ENCODE data around the gene C9orf152. TPM values are rescaled to one million over a fixed set of nuclear protein-coding genes. Genes with fewer than 3 reads are reported as not detected.
"Not testable (repeated sequence)": the region's sequence is repeated elsewhere in the genome, so short reads cannot be mapped to it uniquely, and the experiment has no call there.

The C9orf152 gene
- polyA plus RNA-seq, 4 donors: 6.5 to 25.7 (median 10.9) TPM

GRCh38 chr9:110196084-110196499, 11.9 kb downstream of the C9orf152 start:
- H3K27ac ChIP-seq (ENCODE audit: low read depth in 1 of 3, low read length in 2 of 3); H3K27me3 ChIP-seq (ENCODE audit: control insufficient read depth in 3 of 3, insufficient read depth in 3 of 3, low read length in 3 of 3); H3K9me3 ChIP-seq (ENCODE audit: control insufficient read depth in 2 of 2, insufficient read depth in 1 of 2, low read depth in 1 of 2, low read length in 1 of 2); H3K4me3 ChIP-seq (ENCODE audit: low read depth in 1 of 3, low read length in 3 of 3); H3K36me3 ChIP-seq (ENCODE audit: control insufficient read depth in 3 of 3, insufficient read depth in 2 of 3, low read depth in 1 of 3, low read length in 3 of 3); DNase-seq; FAIRE-seq: not testable (repeated sequence)
- H3K4me1 ChIP-seq (ENCODE audit: control insufficient read depth in 3 of 3, insufficient read depth in 2 of 3, low read depth in 1 of 3, low read length in 2 of 3): peaks cover 3 to 30% (median 18%) of the 10 kb centered on the region in 3 donors
- 78 to 82% (median 78%) methylated on average over 16 of the region's 16 CpGs for WGBS, 3 donors

GRCh38 chr9:110192531-110193261, 15.3 kb downstream of the C9orf152 start:
- FAIRE-seq: no peak
- WGBS, 3 donors: 42 to 48% (median 43%) methylated on average over 5 of the region's 5 CpGs
- peak in 1 of 2 donors; percentile 41 for DNase-seq
- Histone ChIP-seq H3K4me3 (ENCODE audit: low read depth in 1 of 3, low read length in 3 of 3) (no peak overlapping the region), H3K36me3 (ENCODE audit: control insufficient read depth in 3 of 3, insufficient read depth in 2 of 3, low read depth in 1 of 3, low read length in 3 of 3) (no peaks in the 10 kb centered on the region), H3K27ac (ENCODE audit: low read depth in 1 of 3, low read length in 2 of 3) (peak overlapping the region; percentile 3 to 69 (median 54)), H3K27me3 (ENCODE audit: control insufficient read depth in 3 of 3, insufficient read depth in 3 of 3, low read length in 3 of 3) (no peaks in the 10 kb centered on the region), H3K9me3 (ENCODE audit: control insufficient read depth in 2 of 2, insufficient read depth in 1 of 2, low read depth in 1 of 2, low read length in 1 of 2) (peaks cover 0 to 3% of the 10 kb centered on the region in 2 donors), H3K4me1 (ENCODE audit: control insufficient read depth in 3 of 3, insufficient read depth in 2 of 3, low read depth in 1 of 3, low read length in 2 of 3) (peaks cover 0 to 16% (median 9%) of the 10 kb centered on the region in 3 donors)

GRCh38 chr9:110191615-110192014, 16.3 kb downstream of the C9orf152 start:
- H3K9me3 ChIP-seq (ENCODE audit: control insufficient read depth in 2 of 2, insufficient read depth in 1 of 2, low read depth in 1 of 2, low read length in 1 of 2): peaks cover 0 to 3% of the 10 kb centered on the region in 2 donors
- no peaks in the 10 kb centered on the region for H3K36me3 ChIP-seq (ENCODE audit: control insufficient read depth in 3 of 3, insufficient read depth in 2 of 3, low read depth in 1 of 3, low read length in 3 of 3)
- WGBS, 3 donors: 66 to 73% (median 69%) methylated on average over 2 of the region's 2 CpGs
- peaks cover 0 to 16% (median 9%) of the 10 kb centered on the region in 3 donors for H3K4me1 ChIP-seq (ENCODE audit: control insufficient read depth in 3 of 3, insufficient read depth in 2 of 3, low read depth in 1 of 3, low read length in 2 of 3)
- H3K4me3 ChIP-seq (ENCODE audit: low read depth in 1 of 3, low read length in 3 of 3): no peak overlapping the region
- FAIRE-seq: no peak
- H3K27ac ChIP-seq (ENCODE audit: low read depth in 1 of 3, low read length in 2 of 3): no peak overlapping the region
- DNase-seq: no peak
- no peaks in the 10 kb centered on the region for H3K27me3 ChIP-seq (ENCODE audit: control insufficient read depth in 3 of 3, insufficient read depth in 3 of 3, low read length in 3 of 3)

- H3K4me1 ChIP-seq (ENCODE audit: control insufficient read depth in 3 of 3, insufficient read depth in 2 of 3, low read depth in 1 of 3, low read length in 2 of 3): peaks cover 0 to 16% (median 5%) of the 10 kb centered on the region in 3 donors
- no peak for FAIRE-seq
These were observed 18.2 kb downstream of the C9orf152 start for GRCh38 chr9:110189559-110190320.

GRCh38 chr9:110188991-110189390, 19.0 kb downstream of the C9orf152 start:
- WGBS, 3 donors: 10 to 20% (median 15%) methylated on average over 4 of the region's 4 CpGs
- DNase-seq: peak; percentile 51 to 79
- Histone ChIP-seq H3K9me3 (ENCODE audit: control insufficient read depth in 2 of 2, insufficient read depth in 1 of 2, low read depth in 1 of 2, low read length in 1 of 2) (no peaks in the 10 kb centered on the region), H3K27ac (ENCODE audit: low read depth in 1 of 3, low read length in 2 of 3) (peak overlapping the region in 2 of 3 donors; percentile 30 to 61), H3K27me3 (ENCODE audit: control insufficient read depth in 3 of 3, insufficient read depth in 3 of 3, low read length in 3 of 3) (no peaks in the 10 kb centered on the region), H3K4me1 (ENCODE audit: control insufficient read depth in 3 of 3, insufficient read depth in 2 of 3, low read depth in 1 of 3, low read length in 2 of 3) (peaks cover 0 to 14% (median 3%) of the 10 kb centered on the region in 3 donors), H3K4me3 (ENCODE audit: low read depth in 1 of 3, low read length in 3 of 3) (no peak overlapping the region), H3K36me3 (ENCODE audit: control insufficient read depth in 3 of 3, insufficient read depth in 2 of 3, low read depth in 1 of 3, low read length in 3 of 3) (no peaks in the 10 kb centered on the region)
- FAIRE-seq: no peak

More at GRCh38 chr9:110189559-110190320, 18.2 kb downstream of the C9orf152 start:
- Histone ChIP-seq H3K27ac (ENCODE audit: low read depth in 1 of 3, low read length in 2 of 3) (peak overlapping the region in 1 of 3 donors; percentile 60), H3K4me3 (ENCODE audit: low read depth in 1 of 3, low read length in 3 of 3) (no peak overlapping the region), H3K36me3 (ENCODE audit: control insufficient read depth in 3 of 3, insufficient read depth in 2 of 3, low read depth in 1 of 3, low read length in 3 of 3) (no peaks in the 10 kb centered on the region), H3K27me3 (ENCODE audit: control insufficient read depth in 3 of 3, insufficient read depth in 3 of 3, low read length in 3 of 3) (no peaks in the 10 kb centered on the region), H3K9me3 (ENCODE audit: control insufficient read depth in 2 of 2, insufficient read depth in 1 of 2, low read depth in 1 of 2, low read length in 1 of 2) (peaks cover 0 to 1% of the 10 kb centered on the region in 2 donors)
- DNase-seq: no peak
- 68 to 86% (median 70%) methylated on average over 6 of the region's 6 CpGs for WGBS, 3 donors

- Histone ChIP-seq H3K27me3 (ENCODE audit: control insufficient read depth in 3 of 3, insufficient read depth in 3 of 3, low read length in 3 of 3) (no peaks in the 10 kb centered on the region), H3K4me1 (ENCODE audit: control insufficient read depth in 3 of 3, insufficient read depth in 2 of 3, low read depth in 1 of 3, low read length in 2 of 3) (peaks cover 0 to 8% (median 0%) of the 10 kb centered on the region in 3 donors), H3K36me3 (ENCODE audit: control insufficient read depth in 3 of 3, insufficient read depth in 2 of 3, low read depth in 1 of 3, low read length in 3 of 3) (no peaks in the 10 kb centered on the region), H3K4me3 (ENCODE audit: low read depth in 1 of 3, low read length in 3 of 3) (no peak overlapping the region), H3K9me3 (ENCODE audit: control insufficient read depth in 2 of 2, insufficient read depth in 1 of 2, low read depth in 1 of 2, low read length in 1 of 2) (no peaks in the 10 kb centered on the region), H3K27ac (ENCODE audit: low read depth in 1 of 3, low read length in 2 of 3) (peak overlapping the region in 1 of 3 donors; percentile 40)
- DNase-seq (no peak), FAIRE-seq (no peak)
- WGBS, 3 donors: 72 to 83% (median 81%) methylated on average over 4 of the region's 4 CpGs
These were observed 19.9 kb downstream of the C9orf152 start for GRCh38 chr9:110188101-110188500.

- 51 to 72% (median 71%) methylated on average over 2 of the region's 2 CpGs for WGBS, 3 donors
- H3K27me3 ChIP-seq (ENCODE audit: control insufficient read depth in 3 of 3, insufficient read depth in 3 of 3, low read length in 3 of 3): no peaks in the 10 kb centered on the region
- H3K36me3 ChIP-seq (ENCODE audit: control insufficient read depth in 3 of 3, insufficient read depth in 2 of 3, low read depth in 1 of 3, low read length in 3 of 3): no peaks in the 10 kb centered on the region
- no peak for DNase-seq
- peaks cover 0 to 6% (median 0%) of the 10 kb centered on the region in 3 donors for H3K4me1 ChIP-seq (ENCODE audit: control insufficient read depth in 3 of 3, insufficient read depth in 2 of 3, low read depth in 1 of 3, low read length in 2 of 3)
- H3K27ac ChIP-seq (ENCODE audit: low read depth in 1 of 3, low read length in 2 of 3): no peak overlapping the region
- H3K4me3 ChIP-seq (ENCODE audit: low read depth in 1 of 3, low read length in 3 of 3): no peak overlapping the region
- FAIRE-seq: no peak
- no peaks in the 10 kb centered on the region for H3K9me3 ChIP-seq (ENCODE audit: control insufficient read depth in 2 of 2, insufficient read depth in 1 of 2, low read depth in 1 of 2, low read length in 1 of 2)
These were observed 20.8 kb downstream of the C9orf152 start for GRCh38 chr9:110187126-110187525.

- no peak for DNase-seq
- Histone ChIP-seq H3K27ac (ENCODE audit: low read depth in 1 of 3, low read length in 2 of 3) (no peak overlapping the region), H3K4me3 (ENCODE audit: low read depth in 1 of 3, low read length in 3 of 3) (no peak overlapping the region), H3K27me3 (ENCODE audit: control insufficient read depth in 3 of 3, insufficient read depth in 3 of 3, low read length in 3 of 3) (no peaks in the 10 kb centered on the region), H3K36me3 (ENCODE audit: control insufficient read depth in 3 of 3, insufficient read depth in 2 of 3, low read depth in 1 of 3, low read length in 3 of 3) (no peaks in the 10 kb centered on the region), H3K4me1 (ENCODE audit: control insufficient read depth in 3 of 3, insufficient read depth in 2 of 3, low read depth in 1 of 3, low read length in 2 of 3) (peaks cover 0 to 6% (median 0%) of the 10 kb centered on the region in 3 donors), H3K9me3 (ENCODE audit: control insufficient read depth in 2 of 2, insufficient read depth in 1 of 2, low read depth in 1 of 2, low read length in 1 of 2) (peaks cover 0 to 1% of the 10 kb centered on the region in 2 donors)
- 92 to 97% (median 92%) methylated on average over 2 of the region's 2 CpGs for WGBS, 3 donors
- FAIRE-seq: no peak
These were observed 21.7 kb downstream of the C9orf152 start for GRCh38 chr9:110186254-110186653.

All from small intestine (tissue), 7 donors.